ENCODE measurements around the gene PRORP. TPM values are rescaled to one million over a fixed set of nuclear protein-coding genes. Genes with fewer than 3 reads are reported as not detected.

Gene PRORP
- total RNA-seq, 6 experiments from 2014 or later: 15.2 to 22.2 (median 19.7) TPM

DNA sequence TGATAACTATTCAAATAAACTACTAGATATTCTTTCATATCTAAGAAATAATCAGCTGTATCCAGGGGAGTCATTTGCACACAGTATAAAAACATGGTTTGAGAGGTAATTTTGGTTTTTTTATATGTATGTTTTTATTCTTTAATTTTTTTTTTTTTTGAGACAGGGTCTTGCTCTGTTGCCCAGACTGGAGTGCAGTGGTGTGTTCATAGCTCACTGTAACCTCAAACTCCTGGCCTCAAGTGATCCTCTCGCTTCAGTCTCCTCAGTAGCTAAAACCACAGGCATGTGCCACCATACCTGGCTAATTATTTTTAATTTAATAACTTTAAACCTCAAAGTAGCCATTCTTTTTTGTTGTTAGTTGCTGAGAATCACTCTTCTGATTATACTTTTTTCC is 1.8 kb downstream of the PRORP start:
- H3K36me3 ChIP-seq: no peaks in the 10 kb centered on the region
- H3K27ac ChIP-seq: no peak overlapping the region
- H3K4me1 ChIP-seq: peaks cover 0 to 20% (median 0%) of the 10 kb centered on the region in 4 donors
- TF ChIP-seq, protein P1, sequence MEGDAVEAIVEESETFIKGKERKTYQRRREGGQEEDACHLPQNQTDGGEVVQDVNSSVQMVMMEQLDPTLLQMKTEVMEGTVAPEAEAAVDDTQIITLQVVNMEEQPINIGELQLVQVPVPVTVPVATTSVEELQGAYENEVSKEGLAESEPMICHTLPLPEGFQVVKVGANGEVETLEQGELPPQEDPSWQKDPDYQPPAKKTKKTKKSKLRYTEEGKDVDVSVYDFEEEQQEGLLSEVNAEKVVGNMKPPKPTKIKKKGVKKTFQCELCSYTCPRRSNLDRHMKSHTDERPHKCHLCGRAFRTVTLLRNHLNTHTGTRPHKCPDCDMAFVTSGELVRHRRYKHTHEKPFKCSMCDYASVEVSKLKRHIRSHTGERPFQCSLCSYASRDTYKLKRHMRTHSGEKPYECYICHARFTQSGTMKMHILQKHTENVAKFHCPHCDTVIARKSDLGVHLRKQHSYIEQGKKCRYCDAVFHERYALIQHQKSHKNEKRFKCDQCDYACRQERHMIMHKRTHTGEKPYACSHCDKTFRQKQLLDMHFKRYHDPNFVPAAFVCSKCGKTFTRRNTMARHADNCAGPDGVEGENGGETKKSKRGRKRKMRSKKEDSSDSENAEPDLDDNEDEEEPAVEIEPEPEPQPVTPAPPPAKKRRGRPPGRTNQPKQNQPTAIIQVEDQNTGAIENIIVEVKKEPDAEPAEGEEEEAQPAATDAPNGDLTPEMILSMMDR (IDR thresholded peaks at IDR 0.05): no peak
- TF ChIP-seq POLR2A (IDR thresholded peaks at IDR 0.05): no peak
- no peak overlapping the region for H3K4me3 ChIP-seq
- WGBS (ENCODE audit: insufficient coverage, low coverage, low lambda C conversion rate, missing lambda C conversion rate): 78% methylated on average over 1 of the region's 1 CpG
- ATAC-seq: no peak
- intact Hi-C loops (cut with DNase I): loop anchor here in 1 of 2 donors (5.0 kb wide), 1 partner anchor 77 kb away; the partner anchor contains the start of gene FAM177A1
- DNase-seq: no peak
- H3K27me3 ChIP-seq: no peaks in the 10 kb centered on the region
- no peaks in the 10 kb centered on the region for H3K9me3 ChIP-seq

DNA sequence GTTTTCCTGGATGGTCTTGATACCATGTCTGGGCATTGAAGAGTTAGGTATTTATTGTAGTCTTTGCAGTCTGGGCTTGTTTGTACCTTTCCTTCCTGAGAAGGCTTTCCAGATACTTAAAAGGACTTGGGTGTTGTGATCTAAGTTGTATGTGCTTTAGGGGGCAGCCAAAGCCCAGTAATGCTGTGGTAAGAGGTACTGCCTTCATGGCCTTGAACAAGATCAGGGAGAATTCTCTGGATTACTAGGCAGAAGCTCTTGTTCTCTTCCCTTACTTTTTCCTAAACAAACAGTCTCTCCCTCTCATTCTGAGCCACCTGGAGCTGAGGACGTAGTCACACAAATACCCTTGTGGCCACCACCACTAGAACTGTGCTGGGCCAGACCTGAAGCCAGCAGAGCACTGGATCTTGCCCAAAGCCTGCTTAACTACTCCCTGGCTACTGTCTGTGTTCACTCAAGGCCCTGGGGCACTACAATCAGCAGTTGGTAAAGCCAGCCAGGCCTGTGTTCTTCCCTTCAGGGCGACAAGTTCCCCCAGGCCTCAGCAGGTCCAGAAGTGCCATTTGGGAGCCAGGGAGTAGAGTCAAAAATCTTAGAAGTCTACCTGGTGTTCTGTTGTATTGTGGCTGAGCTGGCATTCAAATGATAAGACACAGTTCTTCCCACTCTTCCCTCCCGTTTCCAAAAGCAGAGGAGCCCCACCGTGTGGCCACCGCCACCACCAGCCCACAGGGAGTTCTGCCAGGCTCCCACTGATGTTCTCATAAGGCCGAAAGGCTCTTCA is 11.4 kb downstream of the PRORP start:
- intact Hi-C loops (cut with DNase I): no loop called here
- no peaks in the 10 kb centered on the region for H3K27me3 ChIP-seq
- H3K27ac ChIP-seq: no peak overlapping the region
- H3K4me1 ChIP-seq: no peaks in the 10 kb centered on the region
- H3K4me3 ChIP-seq: no peak overlapping the region
- ATAC-seq: peak in 2 of 4 donors; percentile 16 to 19
- TF ChIP-seq POLR2A (IDR thresholded peaks at IDR 0.05): no peak
- TF ChIP-seq, protein P1 (IDR thresholded peaks at IDR 0.05): no peak
- WGBS (ENCODE audit: insufficient coverage, low coverage, low lambda C conversion rate, missing lambda C conversion rate): 50% methylated on average over 2 of the region's 6 CpGs
- DNase-seq: no peak
- no peaks in the 10 kb centered on the region for H3K9me3 ChIP-seq
- no peaks in the 10 kb centered on the region for H3K36me3 ChIP-seq

DNA sequence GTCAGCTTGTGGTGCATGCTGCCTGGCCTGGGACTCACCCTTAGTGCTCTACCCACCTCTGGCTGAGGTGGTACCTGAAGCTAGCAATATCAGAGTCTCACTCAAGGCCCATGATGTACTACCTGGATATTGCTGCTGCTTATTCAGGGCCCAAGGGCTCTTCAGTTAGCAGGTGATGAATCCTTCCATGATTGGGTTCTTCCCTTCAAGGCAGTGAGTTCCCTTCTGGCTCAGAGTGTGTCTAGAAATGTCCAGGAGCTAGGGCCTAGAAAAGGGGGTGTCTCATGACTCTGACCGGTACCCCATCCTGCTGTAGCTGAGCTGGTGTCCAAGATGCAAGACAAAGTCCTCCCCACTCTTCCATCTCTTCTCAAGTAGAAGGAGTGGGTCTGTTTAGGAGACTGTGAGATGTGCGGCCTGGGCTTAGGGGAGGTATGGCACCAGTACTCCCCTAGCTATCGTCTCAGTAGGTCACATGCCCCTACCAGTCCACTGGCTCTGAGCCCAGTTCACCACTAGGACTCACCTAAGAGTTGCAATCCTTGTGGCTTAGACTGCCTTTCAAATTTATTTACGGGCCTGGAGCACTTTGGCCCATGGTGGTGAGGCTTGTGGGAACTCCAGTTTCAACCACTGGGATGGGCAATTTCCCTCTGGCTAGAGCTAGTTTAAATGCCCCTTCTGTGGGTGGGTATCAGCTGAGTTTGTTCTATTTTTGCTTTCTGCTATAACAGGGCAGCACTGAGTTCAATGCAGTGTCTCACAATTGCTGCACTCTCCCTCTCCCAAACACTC is 12.2 kb downstream of the PRORP start:
- intact Hi-C loops (cut with DNase I): no loop called here
- ATAC-seq: peak in 1 of 4 donors; percentile 35
- WGBS (ENCODE audit: insufficient coverage, low coverage, low lambda C conversion rate, missing lambda C conversion rate): 70% methylated on average over 2 of the region's 4 CpGs

GRCh38 chr14:35138585-35138984 is 16.2 kb downstream of the PRORP start:
- peaks cover 0 to 3% (median 0%) of the 10 kb centered on the region in 4 donors for H3K36me3 ChIP-seq
- intact Hi-C loops (cut with DNase I): no loop called here
- no peaks in the 10 kb centered on the region for H3K27me3 ChIP-seq
- no peak for TF ChIP-seq POLR2A (IDR thresholded peaks at IDR 0.05)
- TF ChIP-seq, protein P1 (IDR thresholded peaks at IDR 0.05): peak in 2 of 4 donors; percentile 7 to 28
- peak in 3 of 4 donors; percentile 73 to 81 (median 78) for ATAC-seq
- DNase-seq: no peak
- no peak overlapping the region for H3K27ac ChIP-seq
- H3K9me3 ChIP-seq: no peaks in the 10 kb centered on the region
- no peaks in the 10 kb centered on the region for H3K4me1 ChIP-seq
- no peak overlapping the region for H3K4me3 ChIP-seq
- 52% methylated on average over 5 of the region's 5 CpGs for whole genome bisulfite sequencing (ENCODE audit: insufficient coverage, low coverage, low lambda C conversion rate, missing lambda C conversion rate)

More for the DNA sequence above, 12.2 kb downstream of the PRORP start:
- no peak overlapping the region for H3K4me3 ChIP-seq
- H3K36me3 ChIP-seq: no peaks in the 10 kb centered on the region
- H3K9me3 ChIP-seq: no peaks in the 10 kb centered on the region
- no peak overlapping the region for H3K27ac ChIP-seq
- no peaks in the 10 kb centered on the region for H3K4me1 ChIP-seq
- no peaks in the 10 kb centered on the region for H3K27me3 ChIP-seq
- TF ChIP-seq, protein P1 (IDR thresholded peaks at IDR 0.05): no peak
- TF ChIP-seq POLR2A (IDR thresholded peaks at IDR 0.05): no peak
- DNase-seq: no peak

All from right lobe of liver (tissue), 6 donors.